ENCODE data around the gene FOXK1.

FOXK1 gene

DNA sequence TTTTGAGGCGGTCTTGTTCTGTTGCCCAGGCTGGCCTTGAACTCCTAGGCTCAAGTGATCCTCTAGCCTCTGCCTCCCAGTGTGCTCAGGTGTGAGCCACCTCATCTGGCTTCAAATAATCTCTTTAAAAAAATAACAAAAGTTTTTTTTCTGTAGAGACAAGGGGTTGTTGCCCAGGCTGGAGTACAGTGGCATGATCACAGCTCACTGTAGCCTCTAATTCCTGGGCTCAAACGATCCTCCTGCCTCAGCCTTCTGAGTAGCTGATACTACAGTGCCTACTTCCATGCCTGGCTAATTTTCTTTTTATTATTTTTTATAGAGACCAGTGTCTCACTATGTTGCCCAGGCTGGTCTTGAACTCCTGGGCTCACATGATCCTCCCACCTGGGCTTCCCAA lies 11.7 kb downstream of the FOXK1 start:
- no peak for TF ChIP-seq CTCF (conservative IDR thresholded peaks at IDR 0.05; ENCODE audit: low read depth)
- ChIA-PET POLR2A (ENCODE audit: low non-redundant PET) (no interaction called here), CTCF (no interaction called here)
- peak overlapping the region; percentile 37; the same call in 1 of the 2 replicates for H3K27ac ChIP-seq
- no peak for DNase-seq (ENCODE audit: low spot score)

DNA sequence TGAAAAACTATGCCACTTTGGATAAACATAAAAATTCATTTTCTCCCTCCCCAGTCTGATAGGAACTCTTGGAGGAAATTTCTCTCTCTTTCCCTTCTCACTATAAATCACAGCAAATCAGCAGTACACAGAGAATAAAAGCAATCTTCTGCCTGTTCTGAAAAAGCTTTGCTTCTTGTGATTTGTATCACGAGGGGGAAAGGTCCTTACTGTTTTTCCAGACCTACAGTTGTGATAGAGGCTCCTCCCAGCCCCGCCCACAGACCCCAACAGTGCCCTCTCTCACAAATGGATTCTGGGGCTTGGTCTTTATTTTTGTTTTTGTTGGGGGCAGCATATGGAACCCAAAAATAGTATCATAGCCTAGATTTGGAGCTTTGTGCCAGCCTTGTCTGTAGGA lies 12.2 kb downstream of the FOXK1 start:
- DNase-seq (ENCODE audit: low spot score), result no peak
- ChIA-PET CTCF (interaction anchor here (0.8 kb wide), 1 partner anchor 8 kb away, joined by 3 read pairs; no protein-coding TSS in a partner anchor), POLR2A (ENCODE audit: low non-redundant PET) (no interaction called here)
- H3K27ac ChIP-seq, result peak overlapping the region; percentile 33
- no peak for TF ChIP-seq CTCF (conservative IDR thresholded peaks at IDR 0.05; ENCODE audit: low read depth)

GRCh38 chr7:4698707-4699275 lies 16.7 kb downstream of the FOXK1 start:
- DNase-seq (ENCODE audit: low spot score), result no peak
- TF ChIP-seq CTCF (conservative IDR thresholded peaks at IDR 0.05; ENCODE audit: low read depth), result no peak
- ChIA-PET CTCF (no interaction called here), POLR2A (ENCODE audit: low non-redundant PET) (no interaction called here)
- H3K27ac ChIP-seq, result peak overlapping the region; percentile 5; the same call in 1 of the 2 replicates

DNA sequence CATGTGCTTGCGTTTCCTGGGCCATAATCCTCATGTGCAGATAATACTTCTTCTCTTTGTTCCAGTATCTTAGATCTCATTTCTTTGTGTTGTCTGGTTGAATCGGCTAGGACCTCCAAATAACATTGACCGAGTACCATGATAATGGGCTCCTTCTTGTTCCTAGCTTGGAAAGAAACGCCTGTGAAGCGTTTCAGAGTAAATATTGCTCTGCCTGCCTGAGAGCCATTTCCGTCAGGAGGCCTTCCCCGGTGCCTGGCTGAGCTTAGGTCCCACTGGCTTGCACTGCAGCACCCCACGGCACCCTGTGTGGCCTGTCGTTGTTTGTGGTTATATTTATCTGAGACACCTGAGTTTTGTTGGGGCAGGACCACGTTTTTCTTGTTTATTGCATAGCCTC lies 17.7 kb downstream of the FOXK1 start:
- no peak overlapping the region for H3K27ac ChIP-seq
- no peak for DNase-seq (ENCODE audit: low spot score)
- TF ChIP-seq CTCF (conservative IDR thresholded peaks at IDR 0.05; ENCODE audit: low read depth), result no peak
- ChIA-PET POLR2A (ENCODE audit: low non-redundant PET) (no interaction called here), CTCF (no interaction called here)

GRCh38 chr7:4700577-4701235 lies 18.6 kb downstream of the FOXK1 start:
- no peak for TF ChIP-seq CTCF (conservative IDR thresholded peaks at IDR 0.05; ENCODE audit: low read depth)
- H3K27ac ChIP-seq, result no peak overlapping the region; the same call in 1 of the 2 replicates
- DNase-seq (ENCODE audit: low spot score), result no peak
- ChIA-PET POLR2A (ENCODE audit: low non-redundant PET) (no interaction called here), CTCF (no interaction called here)

GRCh38 chr7:4702961-4703512 lies 20.9 kb downstream of the FOXK1 start:
- no peak for DNase-seq (ENCODE audit: low spot score)
- ChIA-PET CTCF (interaction anchor here (0.6 kb wide), 1 partner anchor 52 kb away, joined by 3 read pairs; no protein-coding TSS in a partner anchor), POLR2A (ENCODE audit: low non-redundant PET) (no interaction called here)
- H3K27ac ChIP-seq, result peak overlapping the region; percentile 8; the same call in 1 of the 2 replicates
- TF ChIP-seq CTCF (conservative IDR thresholded peaks at IDR 0.05; ENCODE audit: low read depth), result no peak

Data from RWPE1 (cell line).